Mesenchymal stem cell (in vitro differentiated cells and primary cell): ENCODE results near the gene INTS13.
"Not testable (repeated sequence)": the region's sequence is repeated elsewhere in the genome, so short reads cannot be mapped to it uniquely, and the experiment has no call there.

Source experiments
- DNase-seq: peaks from one replicate; pipeline ENCODE4 v3.0.0-alpha.2; 2013
- H2AFZ ChIP-seq: one replicate; pipeline ENCODE4 v1.6.1; 2013; ENCODE audit warnings: low read depth, mild to moderate bottlenecking, control low read depth, inconsistent platforms, low read length, moderate library complexity
- H2AK5ac ChIP-seq: 2 replicates; pipeline ENCODE4 v1.6.1; 2013; ENCODE audit warnings: low read length, moderate library complexity, mild to moderate bottlenecking, inconsistent platforms; ENCODE audit not compliant: severe bottlenecking
- H2BK120ac ChIP-seq: one replicate; pipeline ENCODE4 v1.6.1; 2013; ENCODE audit warnings: low read depth, mild to moderate bottlenecking, inconsistent platforms, low read length, moderate library complexity
- H2BK12ac ChIP-seq, 2 experiments: one replicate each; pipeline ENCODE4 v1.6.1; 2013; ENCODE audit warnings: inconsistent platforms in 2 of 2, low read length in 2 of 2, mild to moderate bottlenecking in 2 of 2, moderate library complexity in 2 of 2, control low read depth in 1 of 2
- H2BK15ac ChIP-seq: one replicate; pipeline ENCODE4 v1.6.1; 2013; ENCODE audit warnings: mild to moderate bottlenecking, low read depth, inconsistent platforms; ENCODE audit not compliant: poor library complexity, severe bottlenecking
- H2BK5ac ChIP-seq: 2 replicates; pipeline ENCODE4 v1.6.1; 2013; ENCODE audit warnings: low read depth, mild to moderate bottlenecking, low read length, control low read depth, inconsistent platforms; ENCODE audit not compliant: poor library complexity, severe bottlenecking
- H3K14ac ChIP-seq, 2 experiments: one replicate each; pipeline ENCODE4 v1.6.1; 2013; ENCODE audit warnings: inconsistent platforms in 2 of 2, low read length in 2 of 2, control low read depth in 1 of 2, mild to moderate bottlenecking in 1 of 2, moderate library complexity in 1 of 2
- H3K18ac ChIP-seq, 2 experiments: one replicate each; pipeline ENCODE4 v1.6.1; 2013; ENCODE audit warnings: inconsistent platforms in 2 of 2, low read length in 2 of 2, control low read depth in 1 of 2, low read depth in 1 of 2, mild to moderate bottlenecking in 1 of 2
- H3K23ac ChIP-seq, 2 experiments: one replicate each; pipeline ENCODE4 v1.6.1; 2013; ENCODE audit warnings: inconsistent platforms in 2 of 2, low read length in 2 of 2, mild to moderate bottlenecking in 2 of 2, moderate library complexity in 2 of 2, control low read depth in 1 of 2
- H3K27ac ChIP-seq: 2 replicates; pipeline ENCODE4 v1.5.1; 2013; ENCODE audit warnings: mild to moderate bottlenecking, moderate library complexity, low read length, control low read depth, inconsistent platforms; ENCODE audit not compliant: poor library complexity, severe bottlenecking
- H3K27me3 ChIP-seq, 2 experiments: 2 replicates each; pipeline versions ENCODE4 v1.6.1 to v1.7.0; 2013; ENCODE audit warnings: low read length in 2 of 2, mild to moderate bottlenecking in 2 of 2, moderate library complexity in 2 of 2, control low read depth in 1 of 2, inconsistent platforms in 1 of 2; ENCODE audit not compliant: control insufficient read depth in 1 of 2, insufficient read depth in 1 of 2
- H3K36me3 ChIP-seq, 2 experiments: 2 replicates each; pipeline versions ENCODE4 v1.6.1 to v1.7.0; 2013; ENCODE audit warnings: low read length in 2 of 2, control low read depth in 1 of 2, inconsistent platforms in 1 of 2, low read depth in 1 of 2, mild to moderate bottlenecking in 1 of 2; ENCODE audit not compliant: insufficient read depth in 2 of 2, control insufficient read depth in 1 of 2
- H3K4ac ChIP-seq, 2 experiments: one replicate each; pipeline ENCODE4 v1.6.1; 2013; ENCODE audit warnings: inconsistent platforms in 2 of 2, low read length in 2 of 2, mild to moderate bottlenecking in 2 of 2, moderate library complexity in 2 of 2, control low read depth in 1 of 2, low read depth in 1 of 2
- H3K4me1 ChIP-seq: 2 replicates; pipeline ENCODE4 v1.6.1; 2013; ENCODE audit warnings: low read depth, low read length, control low read depth; ENCODE audit not compliant: control insufficient read depth, insufficient read depth
- H3K4me2 ChIP-seq: 2 replicates; pipeline ENCODE4 v1.6.1; 2013; ENCODE audit warnings: low read length, mild to moderate bottlenecking, inconsistent platforms; ENCODE audit not compliant: poor library complexity, severe bottlenecking
- H3K4me3 ChIP-seq, 2 experiments: 2 replicates each; pipeline versions ENCODE4 v1.5.1 to v1.7.0; 2013; ENCODE audit warnings: low read length in 2 of 2, mild to moderate bottlenecking in 2 of 2, control low read depth in 1 of 2, low read depth in 1 of 2; ENCODE audit not compliant: insufficient read depth in 1 of 2
- H3K79me1 ChIP-seq: replicated peaks from 2 replicates; pipeline ENCODE4 v1.6.1; 2013; ENCODE audit warnings: mild to moderate bottlenecking, control low read depth, low read length, inconsistent platforms; ENCODE audit not compliant: poor library complexity, severe bottlenecking
- H3K9ac ChIP-seq: 2 replicates; pipeline ENCODE4 v1.7.0; 2013; ENCODE audit warnings: mild to moderate bottlenecking, low read length, moderate library complexity
- H3K9me3 ChIP-seq: 2 replicates; pipeline ENCODE4 v1.7.0; 2013; ENCODE audit warnings: mild to moderate bottlenecking, low read length; ENCODE audit not compliant: control insufficient read depth
- H4K8ac ChIP-seq: one replicate; pipeline ENCODE4 v1.6.1; 2013; ENCODE audit warnings: inconsistent platforms, mild to moderate bottlenecking, low read length, moderate library complexity
- H4K91ac ChIP-seq: one replicate; pipeline ENCODE4 v1.6.1; 2013; ENCODE audit warnings: mild to moderate bottlenecking, low read length, inconsistent platforms
- WGBS: methylation state at CpG from one replicate; pipeline ENCODE4 v1.1.7; 2013; ENCODE audit warnings: mixed read lengths; 5-methylcytosine and 5-hydroxymethylcytosine counted together

Gene INTS13

DNA sequence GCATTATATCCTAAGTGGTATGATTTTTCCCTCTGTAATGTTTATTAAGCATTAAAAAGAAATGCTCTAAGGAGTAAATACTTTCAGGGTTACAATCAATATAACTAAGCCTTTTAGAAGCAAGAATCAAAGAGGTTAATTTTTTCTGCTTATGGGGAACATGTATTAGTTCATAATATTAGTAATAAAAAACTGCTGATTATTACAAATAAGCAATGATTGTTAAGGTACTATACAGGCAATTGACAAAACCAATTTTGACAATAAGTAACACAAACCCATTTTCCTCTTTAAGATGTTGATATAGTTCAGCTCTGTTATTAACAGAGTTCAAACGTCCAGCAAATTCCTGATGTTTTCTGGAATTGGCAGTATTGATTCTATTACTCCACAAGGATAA lies 31.8 kb downstream of the INTS13 start:
- Histone ChIP-seq H2AK5ac (no peak overlapping the region), H3K4ac (no peak overlapping the region), H4K8ac (no peak overlapping the region), H4K91ac (no peak overlapping the region), H2BK120ac (no peak overlapping the region), H3K79me1 (peaks cover 2% of the 10 kb centered on the region), H3K23ac (no peak overlapping the region), H2BK12ac (no peak overlapping the region), H2BK15ac (no peak overlapping the region), H2BK5ac (no peak overlapping the region), H3K4me1 (no peaks in the 10 kb centered on the region), H3K27ac (no peak overlapping the region), H2AFZ (no peak overlapping the region), H3K9me3 (peaks cover 9% of the 10 kb centered on the region), H3K9ac (no peak overlapping the region), H3K4me3 (no peak overlapping the region), H3K14ac (no peak overlapping the region), H3K4me2 (no peak overlapping the region), H3K36me3 (peaks cover 6 to 78% of the 10 kb centered on the region in 2 experiments), H3K27me3 (no peaks in the 10 kb centered on the region), H3K18ac (no peak overlapping the region)
- no CpG with 5 or more reads among the region's 1 CpG for whole genome bisulfite sequencing
- DNase-seq, result no peak

DNA sequence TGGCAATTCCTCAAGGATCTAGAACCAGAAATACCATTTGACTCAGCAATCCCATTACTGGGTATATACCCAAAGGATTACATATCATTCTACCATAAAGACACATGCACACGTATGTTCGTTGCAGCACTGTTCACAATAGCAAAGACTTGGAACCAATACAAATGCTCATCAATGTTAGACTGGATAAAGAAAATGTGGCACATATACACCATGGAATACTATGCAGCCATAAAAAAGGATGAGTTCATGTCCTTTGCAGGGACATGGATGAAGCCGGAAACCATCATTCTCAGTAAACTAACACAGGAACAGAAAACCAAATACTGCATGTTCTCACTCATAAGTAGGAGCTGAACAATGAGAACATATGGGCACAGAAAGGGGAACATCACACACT lies 34.4 kb downstream of the INTS13 start:
- not testable (repeated sequence) for H2BK5ac ChIP-seq, H2BK15ac ChIP-seq, H3K4ac ChIP-seq, H2AFZ ChIP-seq, H2BK120ac ChIP-seq, H3K4me3 ChIP-seq, H3K27ac ChIP-seq, H3K4me1 ChIP-seq, H3K18ac ChIP-seq, DNase-seq, H3K23ac ChIP-seq, H3K4me2 ChIP-seq, H3K9me3 ChIP-seq, H4K91ac ChIP-seq, H3K14ac ChIP-seq, H3K79me1 ChIP-seq, H4K8ac ChIP-seq, H3K27me3 ChIP-seq, H3K9ac ChIP-seq, H2AK5ac ChIP-seq, H2BK12ac ChIP-seq
- H3K36me3 ChIP-seq, result peaks cover 3 to 61% of the 10 kb centered on the region in 2 experiments
- 100% methylated on average over 2 of the region's 3 CpGs for WGBS

DNA sequence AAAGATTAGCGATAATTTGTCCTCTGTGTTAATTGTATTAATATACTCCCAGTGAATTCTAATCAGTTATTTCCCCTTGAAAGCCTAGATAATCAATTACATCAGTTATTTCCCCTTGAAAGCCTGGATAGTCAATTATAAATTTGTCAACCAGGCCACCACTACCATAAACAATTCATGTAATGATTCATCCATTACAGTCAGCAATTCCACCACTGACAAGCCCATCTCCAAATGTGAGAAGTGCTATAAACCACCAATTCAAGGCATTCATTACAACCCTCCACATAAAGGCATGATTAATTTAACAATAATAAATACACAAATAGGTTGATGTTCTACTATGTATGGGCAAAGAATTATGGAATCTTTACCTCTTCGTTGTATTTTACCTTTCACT lies 40.9 kb downstream of the INTS13 start:
- Histone ChIP-seq H3K27me3 (no peaks in the 10 kb centered on the region), H3K23ac (no peak overlapping the region), H3K36me3 (peaks cover 3 to 22% of the 10 kb centered on the region in 2 experiments), H2BK120ac (no peak overlapping the region), H3K4me3 (no peak overlapping the region), H3K4me1 (no peaks in the 10 kb centered on the region), H3K14ac (no peak overlapping the region), H3K4ac (no peak overlapping the region), H3K9ac (no peak overlapping the region), H2BK12ac (no peak overlapping the region), H2BK15ac (no peak overlapping the region), H3K9me3 (no peaks in the 10 kb centered on the region), H3K27ac (no peak overlapping the region), H2AFZ (no peak overlapping the region), H2AK5ac (no peak overlapping the region), H3K4me2 (no peak overlapping the region), H4K91ac (no peak overlapping the region), H4K8ac (no peak overlapping the region), H2BK5ac (no peak overlapping the region), H3K18ac (no peak overlapping the region), H3K79me1 (no peaks in the 10 kb centered on the region)
- WGBS, result 98% methylated on average over 2 of the region's 2 CpGs
- no peak for DNase-seq

DNA sequence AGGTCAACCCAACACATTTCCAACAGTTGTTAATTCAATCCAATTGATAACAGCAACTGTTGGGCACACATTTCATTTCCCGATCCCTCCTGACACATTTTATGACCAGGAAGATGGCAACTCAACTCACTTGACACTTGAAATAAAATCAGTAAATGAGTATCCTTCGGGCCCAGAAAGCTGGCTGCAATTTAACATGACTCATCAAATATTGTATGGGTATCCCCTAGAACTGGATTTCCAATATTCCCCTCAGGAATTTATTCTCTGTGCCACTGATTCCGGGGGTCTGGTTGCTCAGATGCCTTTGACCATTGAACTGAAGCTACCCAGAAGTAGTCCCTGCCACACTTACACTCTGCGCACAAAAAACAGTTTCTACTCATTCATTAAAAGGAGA lies 42.1 kb downstream of the INTS13 start:
- Histone ChIP-seq H3K23ac (no peak overlapping the region), H2AK5ac (no peak overlapping the region), H3K79me1 (no peaks in the 10 kb centered on the region), H3K4me2 (no peak overlapping the region), H3K14ac (no peak overlapping the region), H3K36me3 (peaks cover 3 to 29% of the 10 kb centered on the region in 2 experiments), H3K18ac (no peak overlapping the region), H4K91ac (no peak overlapping the region), H3K9me3 (no peaks in the 10 kb centered on the region), H4K8ac (no peak overlapping the region), H3K27ac (no peak overlapping the region), H2BK5ac (no peak overlapping the region), H3K27me3 (no peaks in the 10 kb centered on the region), H3K4ac (no peak overlapping the region), H3K4me3 (no peak overlapping the region), H3K9ac (no peak overlapping the region), H2AFZ (no peak overlapping the region), H2BK15ac (no peak overlapping the region), H2BK12ac (no peak overlapping the region), H2BK120ac (no peak overlapping the region), H3K4me1 (no peaks in the 10 kb centered on the region)
- DNase-seq, result no peak
- 97% methylated on average over 4 of the region's 4 CpGs for WGBS
